Ishikawa (cell line): ENCODE data around the gene ANXA6.

Source experiments
- CEBPB ChIP-seq: IDR thresholded peaks from 2 replicates; pipeline ENCODE4 v1.6.1; 2012
- EGR1 ChIP-seq: IDR thresholded peaks from 2 replicates; pipeline ENCODE4 v1.6.1; 2012
- EP300 ChIP-seq: IDR thresholded peaks from 2 replicates; pipeline ENCODE4 v1.6.1; 2012; ENCODE audit warnings: borderline replicate concordance
- MAX ChIP-seq: IDR thresholded peaks from 2 replicates; pipeline ENCODE4 v1.6.1; 2012
- RAD21 ChIP-seq: IDR thresholded peaks from 2 replicates; pipeline ENCODE4 v1.6.1; 2012; ENCODE audit warnings: low read depth
- REST ChIP-seq: IDR thresholded peaks from 2 replicates; pipeline ENCODE4 v1.6.1; 2012; ENCODE audit warnings: low read depth, mild to moderate bottlenecking
- TCF12 ChIP-seq: IDR thresholded peaks from 2 replicates; pipeline ENCODE4 v1.6.1; 2012; ENCODE audit warnings: low read depth
- TEAD4 ChIP-seq: IDR thresholded peaks from 2 replicates; pipeline ENCODE4 v1.6.1; 2012
- YY1 ChIP-seq: IDR thresholded peaks from 2 replicates; pipeline ENCODE4 v1.6.1; 2012; ENCODE audit warnings: low read depth

- no peak for TF ChIP-seq YY1
- TF ChIP-seq EP300, result no peak
- no peak for TF ChIP-seq CEBPB
- TF ChIP-seq REST, result no peak
- no peak for TF ChIP-seq TEAD4
- no peak for TF ChIP-seq TCF12
- no peak for TF ChIP-seq RAD21
- TF ChIP-seq MAX, result no peak
- no peak for TF ChIP-seq EGR1
These were observed 89.0 kb downstream of the ANXA6 start for GRCh38 chr5:151068433-151069197.
